SK-N-SH (cell line): ENCODE data around the gene CDKAL1. TPM values are rescaled to one million over a fixed set of nuclear protein-coding genes. Genes with fewer than 3 reads are reported as not detected.

Experiments used
- CTCF ChIA-PET: fragments of 300-600, 350-600 bp; formaldehyde crosslinking; extraction: SDS; loops from one replicate; lab custom pipeline; 2021; lab: Yijun Ruan, JAX
- POLR2A ChIA-PET: fragments of 350-600 bp; sonication (Branson Sonifier 250); formaldehyde crosslinking; extraction: SDS; loops from one replicate; lab custom pipeline; 2020; ENCODE audit warnings: antibody characterized with exemption, inconsistent platforms; lab: Yijun Ruan, JAX
- DNase-seq: peaks from one replicate; pipeline ENCODE4 v3.0.0; 2012
- H2AFZ ChIP-seq: fragments of 200-600 bp; sonication (generic); 2 replicates; pipeline ENCODE4 v1.8.1; 2016; ENCODE audit warnings: antibody characterized with exemption, mild to moderate bottlenecking, low read depth
- H3F3A ChIP-seq: fragments of 200-600 bp; sonication (generic); replicated peaks from 2 replicates; pipeline ENCODE3; 2016; ENCODE audit warnings: antibody characterized with exemption, mild to moderate bottlenecking; ENCODE audit not compliant: insufficient read depth
- H3K27ac ChIP-seq, 2 experiments: fragments of 200-500 bp in 1 of 2; fragments of 200-600 bp in 1 of 2; sonication (Bioruptor generic) in 1 of 2; sonication (generic), shearing (Covaris generic) in 1 of 2; 2 replicates each; pipeline versions ENCODE4 v1.5.1 to v1.6.1; 2014 to 2016; ENCODE audit warnings: low read depth in 2 of 2, inconsistent platforms in 1 of 2, low read length in 1 of 2, mild to moderate bottlenecking in 1 of 2, mixed read lengths in 1 of 2
- H3K27me3 ChIP-seq: fragments of 200-600 bp; sonication (generic), shearing (Covaris generic); 2 replicates; pipeline ENCODE4 v1.6.1; 2016; ENCODE audit warnings: mixed run types; ENCODE audit not compliant: insufficient read depth
- H3K36me3 ChIP-seq, 2 experiments: fragments of 200-500 bp in 1 of 2; fragments of 200-600 bp in 1 of 2; sonication (Bioruptor generic) in 1 of 2; sonication (generic) in 1 of 2; replicated peaks in 1 of 2; 2 replicates each; pipeline versions ENCODE3 to v1.5.1; 2014 to 2016; ENCODE audit warnings: low read length in 1 of 2, mild to moderate bottlenecking in 1 of 2; ENCODE audit not compliant: insufficient read depth in 2 of 2, control insufficient read depth in 1 of 2
- H3K4me1 ChIP-seq, 2 experiments: fragments of 200-500 bp in 1 of 2; fragments of 200-600 bp in 1 of 2; sonication (Bioruptor generic) in 1 of 2; sonication (generic), shearing (Covaris generic) in 1 of 2; 2 replicates each; pipeline versions ENCODE4 v1.5.1 to v1.6.1; 2014 to 2016; ENCODE audit warnings: low read depth in 1 of 2, low read length in 1 of 2, mixed run types in 1 of 2; ENCODE audit not compliant: insufficient read depth in 2 of 2, control insufficient read depth in 1 of 2
- H3K4me2 ChIP-seq: fragments of 200-600 bp; sonication (generic), shearing (Covaris generic); 2 replicates; pipeline ENCODE4 v1.6.1; 2017; ENCODE audit warnings: mixed run types
- H3K4me3 ChIP-seq, 2 experiments: fragments of 200-500 bp in 1 of 2; fragments of 200-600 bp in 1 of 2; sonication (Bioruptor generic) in 1 of 2; sonication (generic), shearing (Covaris generic) in 1 of 2; 2 replicates each; pipeline versions ENCODE4 v1.5.1 to v1.8.1; 2014 to 2016; ENCODE audit warnings: low read depth in 2 of 2, inconsistent platforms in 1 of 2, low read length in 1 of 2, mild to moderate bottlenecking in 1 of 2, mixed read lengths in 1 of 2, moderate library complexity in 1 of 2
- H3K79me2 ChIP-seq: fragments of 200-600 bp; sonication (generic); 2 replicates; pipeline ENCODE4 v1.8.1; 2017; ENCODE audit warnings: mild to moderate bottlenecking; ENCODE audit not compliant: insufficient read depth
- H3K9ac ChIP-seq: fragments of 200-600 bp; sonication (generic); 2 replicates; pipeline ENCODE4 v1.6.1; 2017; ENCODE audit warnings: mixed run types
- H3K9me2 ChIP-seq: fragments of 200-600 bp; sonication (generic); 2 replicates; pipeline ENCODE4 v1.6.1; 2017; ENCODE audit warnings: mixed run types
- H3K9me3 ChIP-seq: fragments of 200-600 bp; sonication (generic); 2 replicates; pipeline ENCODE4 v1.6.1; 2017; ENCODE audit warnings: mixed run types, mild to moderate bottlenecking, moderate library complexity
- H4K20me1 ChIP-seq: fragments of 200-600 bp; sonication (generic); 2 replicates; pipeline ENCODE4 v1.6.1; 2017; ENCODE audit warnings: mild to moderate bottlenecking, mixed run types; ENCODE audit not compliant: insufficient read depth
- CHD2 ChIP-seq: fragments of 150-350 bp; IDR thresholded peaks from 2 replicates; pipeline ENCODE4 v1.6.1; 2018; ENCODE audit warnings: low read length; ENCODE audit not compliant: partially characterized antibody
- EZH2phosphoT487 ChIP-seq: fragments of 200-600 bp; sonication (generic); IDR thresholded peaks from 2 replicates; pipeline ENCODE4 v1.6.1; 2017; ENCODE audit warnings: low read depth, mixed run types, mild to moderate bottlenecking, antibody characterized with exemption, moderate library complexity, borderline replicate concordance
- FOSL2 ChIP-seq: IDR thresholded peaks from 2 replicates; pipeline ENCODE4 v1.4.0; 2012; ENCODE audit warnings: low read depth, mild to moderate bottlenecking, moderate library complexity, borderline replicate concordance
- GABPA ChIP-seq: IDR thresholded peaks from 2 replicates; pipeline ENCODE4 v1.4.0; 2012; ENCODE audit warnings: low read depth, mild to moderate bottlenecking
- GATA2 ChIP-seq: sonication (generic); formaldehyde crosslinking; IDR thresholded peaks from 2 replicates; pipeline ENCODE4 v1.5.0; 2020; ENCODE audit warnings: mild to moderate bottlenecking, missing genetic modification reagents
- MEF2A ChIP-seq: IDR thresholded peaks from 2 replicates; pipeline ENCODE4 v1.4.0; 2012; ENCODE audit warnings: low read depth, borderline replicate concordance
- MXI1 ChIP-seq: IDR thresholded peaks from 2 replicates; pipeline ENCODE4 v1.6.1; 2012; ENCODE audit warnings: mild to moderate bottlenecking, low read depth, low read length, improper control_type of control experiment
- NFIC ChIP-seq: IDR thresholded peaks from 2 replicates; pipeline ENCODE4 v1.4.0; 2012; ENCODE audit warnings: borderline replicate concordance
- RAD21 ChIP-seq: IDR thresholded peaks from 2 replicates; pipeline ENCODE4 v1.6.1; 2012; ENCODE audit warnings: mild to moderate bottlenecking, low read length
- RCOR1 ChIP-seq: fragments of 150-350 bp; IDR thresholded peaks from 2 replicates; pipeline ENCODE4 v1.6.1; 2017; ENCODE audit warnings: antibody characterized with exemption, low read length
- RXRA ChIP-seq: IDR thresholded peaks from 2 replicates; pipeline ENCODE4 v1.4.0; 2012; ENCODE audit warnings: low read depth, mild to moderate bottlenecking, borderline replicate concordance
- SIN3A ChIP-seq: IDR thresholded peaks from 2 replicates; pipeline ENCODE4 v1.6.1; 2012; ENCODE audit warnings: low read depth, mild to moderate bottlenecking, low read length, moderate library complexity, borderline replicate concordance
- TCF12 ChIP-seq: IDR thresholded peaks from 2 replicates; pipeline ENCODE4 v1.4.0; 2012
- TEAD4 ChIP-seq: IDR thresholded peaks from 2 replicates; pipeline ENCODE4 v1.4.0; 2012; ENCODE audit warnings: mild to moderate bottlenecking, borderline replicate concordance; ENCODE audit not compliant: insufficient read depth
- YY1 ChIP-seq: IDR thresholded peaks from 2 replicates; pipeline ENCODE4 v1.4.0; 2012; ENCODE audit warnings: low read depth, mild to moderate bottlenecking
- WGBS: methylation state at CpG from one replicate; pipeline ENCODE4 v1.1.6; 2017; ENCODE audit warnings: low lambda C conversion rate; 5-methylcytosine and 5-hydroxymethylcytosine counted together
- polyA plus RNA-seq, 3 experiments: library from polyadenylated mRNA; depleted of rRNA; stranded (reverse); fragments of >200 nt; gene quantifications; 2 replicates each; pipeline ENCODE4 v1.2.3, GENCODE V29; 2012
- TF ChIP-seq, protein P1 (sequence below): IDR thresholded peaks from 2 replicates; pipeline ENCODE4 v1.4.0; 2012; ENCODE audit warnings: low read depth, borderline replicate concordance
- TF ChIP-seq, protein P2 (sequence below): IDR thresholded peaks from 2 replicates; pipeline ENCODE4; 2012
- TF ChIP-seq, protein P3 (sequence below): fragments of 200-600 bp; sonication (generic); IDR thresholded peaks from 2 replicates; pipeline ENCODE4 v1.6.1; 2017; ENCODE audit warnings: antibody characterized with exemption, mild to moderate bottlenecking, moderate library complexity

The CDKAL1 gene
- polyA plus RNA-seq, 1 of the 3 experiments (the other 2 are of a cell fraction): 2.6 TPM

DNA sequence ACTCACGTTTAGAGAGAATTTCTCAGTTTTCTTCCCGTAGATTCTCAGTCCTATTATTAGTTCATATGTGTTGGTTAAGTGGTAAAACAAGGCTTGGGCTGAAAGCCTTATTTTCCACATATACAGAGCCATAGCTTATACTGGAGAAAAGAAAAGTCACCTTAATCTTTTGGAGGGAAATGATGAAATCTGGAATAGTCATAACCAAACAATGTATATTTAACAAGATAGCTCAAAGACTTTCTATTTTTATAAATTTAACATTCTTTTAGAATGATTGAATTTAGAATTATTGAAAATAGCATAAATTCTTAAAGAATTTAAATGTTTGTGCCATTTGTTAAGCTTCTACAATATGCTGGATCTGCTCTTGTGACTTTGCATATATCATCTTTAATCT, 85.8 kb downstream of the CDKAL1 start:
- peak overlapping the region; percentile 4; the same call in 1 of the 2 replicates for H3K4me2 ChIP-seq
- peaks cover 0 to 45% of the 10 kb centered on the region in 2 experiments; a peak in 3 of 4 replicates for H3K4me1 ChIP-seq
- DNase-seq: no peak
- H3K36me3 ChIP-seq: no peaks in the 10 kb centered on the region
- H3K79me2 ChIP-seq: peaks cover 10% of the 10 kb centered on the region; the same call in 1 of the 2 replicates
- 0 out of 2 replicates have a peak overlapping the region, but pooled peaks have one; percentile 44 for H2AFZ ChIP-seq
- no peak overlapping the region for H3K9ac ChIP-seq
- no peak overlapping the region for H3K4me3 ChIP-seq
- TF ChIP-seq MEF2A (no peak), FOSL2 (0 out of 2 replicates have a peak, but pooled peaks have one; percentile 2)
- peak overlapping the region in 1 of 2 experiments; percentile 54; a peak in 2 of 4 replicates for H3K27ac ChIP-seq
- H3K27me3 ChIP-seq: no peaks in the 10 kb centered on the region
- ChIA-PET POLR2A (no interaction called here), CTCF (no interaction called here)
- H4K20me1 ChIP-seq: no peaks in the 10 kb centered on the region
- no peaks in the 10 kb centered on the region; the same call in 1 of the 2 replicates for H3K9me3 ChIP-seq
- peaks cover 30% of the 10 kb centered on the region for H3F3A ChIP-seq
- 81% methylated on average over 2 of the region's 2 CpGs for WGBS
- no peaks in the 10 kb centered on the region for H3K9me2 ChIP-seq

DNA sequence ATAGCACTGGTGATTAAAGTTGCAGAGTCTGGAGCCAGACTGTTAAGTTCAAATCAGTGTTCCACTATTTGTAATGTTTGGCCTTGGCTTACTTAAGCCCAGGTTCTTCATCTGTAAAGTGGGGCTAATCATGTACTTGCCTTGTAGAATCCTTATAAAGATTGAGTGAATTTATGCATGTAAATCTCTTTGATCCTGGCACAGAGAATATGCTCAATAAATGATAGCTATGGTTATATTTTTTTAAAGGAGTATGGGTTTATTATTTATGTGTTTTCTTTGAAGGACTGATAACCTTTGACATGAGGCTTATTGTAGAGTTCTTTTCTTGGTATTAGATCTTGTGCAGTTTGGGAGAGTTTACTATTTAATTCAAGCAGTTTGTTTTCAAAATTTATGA, 89.5 kb downstream of the CDKAL1 start:
- H3K9me2 ChIP-seq: no peaks in the 10 kb centered on the region
- no peak overlapping the region for H2AFZ ChIP-seq
- H3F3A ChIP-seq: peaks cover 30% of the 10 kb centered on the region
- H3K36me3 ChIP-seq: no peaks in the 10 kb centered on the region
- no peak for DNase-seq
- H3K4me3 ChIP-seq: no peak overlapping the region
- H4K20me1 ChIP-seq: no peaks in the 10 kb centered on the region
- H3K27ac ChIP-seq: peak overlapping the region in 1 of 2 experiments; percentile 61; a peak in 2 of 4 replicates
- H3K9me3 ChIP-seq: no peaks in the 10 kb centered on the region; the same call in 1 of the 2 replicates
- H3K4me1 ChIP-seq: peaks cover 0 to 45% of the 10 kb centered on the region in 2 experiments; a peak in 3 of 4 replicates
- H3K27me3 ChIP-seq: no peaks in the 10 kb centered on the region
- ChIA-PET CTCF (no interaction called here), POLR2A (no interaction called here)
- H3K4me2 ChIP-seq: peak overlapping the region; percentile 69
- TF ChIP-seq, protein P1, sequence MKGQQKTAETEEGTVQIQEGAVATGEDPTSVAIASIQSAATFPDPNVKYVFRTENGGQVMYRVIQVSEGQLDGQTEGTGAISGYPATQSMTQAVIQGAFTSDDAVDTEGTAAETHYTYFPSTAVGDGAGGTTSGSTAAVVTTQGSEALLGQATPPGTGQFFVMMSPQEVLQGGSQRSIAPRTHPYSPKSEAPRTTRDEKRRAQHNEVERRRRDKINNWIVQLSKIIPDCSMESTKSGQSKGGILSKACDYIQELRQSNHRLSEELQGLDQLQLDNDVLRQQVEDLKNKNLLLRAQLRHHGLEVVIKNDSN: no peak
- no peak for TF ChIP-seq TCF12
- TF ChIP-seq MEF2A: no peak
- TF ChIP-seq EZH2phosphoT487: no peak
- no peak for TF ChIP-seq SIN3A
- no peak for TF ChIP-seq CHD2
- TF ChIP-seq GABPA: no peak
- no peak for TF ChIP-seq NFIC
- no peak for TF ChIP-seq MXI1
- TF ChIP-seq TEAD4: no peak
- no peak for TF ChIP-seq RXRA
- TF ChIP-seq RAD21: no peak
- TF ChIP-seq, protein P2, sequence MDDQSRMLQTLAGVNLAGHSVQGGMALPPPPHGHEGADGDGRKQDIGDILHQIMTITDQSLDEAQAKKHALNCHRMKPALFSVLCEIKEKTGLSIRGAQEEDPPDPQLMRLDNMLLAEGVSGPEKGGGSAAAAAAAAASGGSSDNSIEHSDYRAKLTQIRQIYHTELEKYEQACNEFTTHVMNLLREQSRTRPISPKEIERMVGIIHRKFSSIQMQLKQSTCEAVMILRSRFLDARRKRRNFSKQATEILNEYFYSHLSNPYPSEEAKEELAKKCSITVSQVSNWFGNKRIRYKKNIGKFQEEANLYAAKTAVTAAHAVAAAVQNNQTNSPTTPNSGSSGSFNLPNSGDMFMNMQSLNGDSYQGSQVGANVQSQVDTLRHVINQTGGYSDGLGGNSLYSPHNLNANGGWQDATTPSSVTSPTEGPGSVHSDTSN: no peak
- no peak for TF ChIP-seq YY1
- TF ChIP-seq, protein P3, sequence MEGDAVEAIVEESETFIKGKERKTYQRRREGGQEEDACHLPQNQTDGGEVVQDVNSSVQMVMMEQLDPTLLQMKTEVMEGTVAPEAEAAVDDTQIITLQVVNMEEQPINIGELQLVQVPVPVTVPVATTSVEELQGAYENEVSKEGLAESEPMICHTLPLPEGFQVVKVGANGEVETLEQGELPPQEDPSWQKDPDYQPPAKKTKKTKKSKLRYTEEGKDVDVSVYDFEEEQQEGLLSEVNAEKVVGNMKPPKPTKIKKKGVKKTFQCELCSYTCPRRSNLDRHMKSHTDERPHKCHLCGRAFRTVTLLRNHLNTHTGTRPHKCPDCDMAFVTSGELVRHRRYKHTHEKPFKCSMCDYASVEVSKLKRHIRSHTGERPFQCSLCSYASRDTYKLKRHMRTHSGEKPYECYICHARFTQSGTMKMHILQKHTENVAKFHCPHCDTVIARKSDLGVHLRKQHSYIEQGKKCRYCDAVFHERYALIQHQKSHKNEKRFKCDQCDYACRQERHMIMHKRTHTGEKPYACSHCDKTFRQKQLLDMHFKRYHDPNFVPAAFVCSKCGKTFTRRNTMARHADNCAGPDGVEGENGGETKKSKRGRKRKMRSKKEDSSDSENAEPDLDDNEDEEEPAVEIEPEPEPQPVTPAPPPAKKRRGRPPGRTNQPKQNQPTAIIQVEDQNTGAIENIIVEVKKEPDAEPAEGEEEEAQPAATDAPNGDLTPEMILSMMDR: no peak
- TF ChIP-seq RCOR1: no peak
- no peak for TF ChIP-seq GATA2 (CRISPR knock-in tag)
- no peak overlapping the region for H3K9ac ChIP-seq
- H3K79me2 ChIP-seq: peaks cover 6% of the 10 kb centered on the region; the same call in 1 of the 2 replicates
